SK-N-SH (cell line): ENCODE data around the gene DRGX. TPM values are rescaled to one million over a fixed set of nuclear protein-coding genes. Genes with fewer than 3 reads are reported as not detected.

Experiments
- CTCF ChIA-PET: fragments of 300-600, 350-600 bp; formaldehyde crosslinking; extraction: SDS; loops from one replicate; lab custom pipeline; 2021; lab: Yijun Ruan, JAX
- POLR2A ChIA-PET: fragments of 350-600 bp; sonication (Branson Sonifier 250); formaldehyde crosslinking; extraction: SDS; loops from one replicate; lab custom pipeline; 2020; ENCODE audit warnings: antibody characterized with exemption, inconsistent platforms; lab: Yijun Ruan, JAX
- DNase-seq: peaks from one replicate; pipeline ENCODE4 v3.0.0; 2012
- H2AFZ ChIP-seq: fragments of 200-600 bp; sonication (generic); 2 replicates; pipeline ENCODE4 v1.8.1; 2016; ENCODE audit warnings: antibody characterized with exemption, mild to moderate bottlenecking, low read depth
- H3F3A ChIP-seq: fragments of 200-600 bp; sonication (generic); replicated peaks from 2 replicates; pipeline ENCODE3; 2016; ENCODE audit warnings: antibody characterized with exemption, mild to moderate bottlenecking; ENCODE audit not compliant: insufficient read depth
- H3K27ac ChIP-seq, 2 experiments: fragments of 200-500 bp in 1 of 2; fragments of 200-600 bp in 1 of 2; sonication (Bioruptor generic) in 1 of 2; sonication (generic), shearing (Covaris generic) in 1 of 2; 2 replicates each; pipeline versions ENCODE4 v1.5.1 to v1.6.1; 2014 to 2016; ENCODE audit warnings: low read depth in 2 of 2, inconsistent platforms in 1 of 2, low read length in 1 of 2, mild to moderate bottlenecking in 1 of 2, mixed read lengths in 1 of 2
- H3K27me3 ChIP-seq: fragments of 200-600 bp; sonication (generic), shearing (Covaris generic); 2 replicates; pipeline ENCODE4 v1.6.1; 2016; ENCODE audit warnings: mixed run types; ENCODE audit not compliant: insufficient read depth
- H3K36me3 ChIP-seq, 2 experiments: fragments of 200-500 bp in 1 of 2; fragments of 200-600 bp in 1 of 2; sonication (Bioruptor generic) in 1 of 2; sonication (generic) in 1 of 2; replicated peaks in 1 of 2; 2 replicates each; pipeline versions ENCODE3 to v1.5.1; 2014 to 2016; ENCODE audit warnings: low read length in 1 of 2, mild to moderate bottlenecking in 1 of 2; ENCODE audit not compliant: insufficient read depth in 2 of 2, control insufficient read depth in 1 of 2
- H3K4me1 ChIP-seq, 2 experiments: fragments of 200-500 bp in 1 of 2; fragments of 200-600 bp in 1 of 2; sonication (Bioruptor generic) in 1 of 2; sonication (generic), shearing (Covaris generic) in 1 of 2; 2 replicates each; pipeline versions ENCODE4 v1.5.1 to v1.6.1; 2014 to 2016; ENCODE audit warnings: low read depth in 1 of 2, low read length in 1 of 2, mixed run types in 1 of 2; ENCODE audit not compliant: insufficient read depth in 2 of 2, control insufficient read depth in 1 of 2
- H3K4me2 ChIP-seq: fragments of 200-600 bp; sonication (generic), shearing (Covaris generic); 2 replicates; pipeline ENCODE4 v1.6.1; 2017; ENCODE audit warnings: mixed run types
- H3K4me3 ChIP-seq, 2 experiments: fragments of 200-500 bp in 1 of 2; fragments of 200-600 bp in 1 of 2; sonication (Bioruptor generic) in 1 of 2; sonication (generic), shearing (Covaris generic) in 1 of 2; 2 replicates each; pipeline versions ENCODE4 v1.5.1 to v1.8.1; 2014 to 2016; ENCODE audit warnings: low read depth in 2 of 2, inconsistent platforms in 1 of 2, low read length in 1 of 2, mild to moderate bottlenecking in 1 of 2, mixed read lengths in 1 of 2, moderate library complexity in 1 of 2
- H3K79me2 ChIP-seq: fragments of 200-600 bp; sonication (generic); 2 replicates; pipeline ENCODE4 v1.8.1; 2017; ENCODE audit warnings: mild to moderate bottlenecking; ENCODE audit not compliant: insufficient read depth
- H3K9ac ChIP-seq: fragments of 200-600 bp; sonication (generic); 2 replicates; pipeline ENCODE4 v1.6.1; 2017; ENCODE audit warnings: mixed run types
- H3K9me2 ChIP-seq: fragments of 200-600 bp; sonication (generic); 2 replicates; pipeline ENCODE4 v1.6.1; 2017; ENCODE audit warnings: mixed run types
- H3K9me3 ChIP-seq: fragments of 200-600 bp; sonication (generic); 2 replicates; pipeline ENCODE4 v1.6.1; 2017; ENCODE audit warnings: mixed run types, mild to moderate bottlenecking, moderate library complexity
- H4K20me1 ChIP-seq: fragments of 200-600 bp; sonication (generic); 2 replicates; pipeline ENCODE4 v1.6.1; 2017; ENCODE audit warnings: mild to moderate bottlenecking, mixed run types; ENCODE audit not compliant: insufficient read depth
- CHD2 ChIP-seq: fragments of 150-350 bp; IDR thresholded peaks from 2 replicates; pipeline ENCODE4 v1.6.1; 2018; ENCODE audit warnings: low read length; ENCODE audit not compliant: partially characterized antibody
- EP300 ChIP-seq, 2 experiments: IDR thresholded peaks; 2 replicates each; pipeline versions ENCODE4 v1.4.0 to v1.6.1; 2012; ENCODE audit warnings: borderline replicate concordance in 1 of 2, low read depth in 1 of 2, low read length in 1 of 2
- FOSL2 ChIP-seq: IDR thresholded peaks from 2 replicates; pipeline ENCODE4 v1.4.0; 2012; ENCODE audit warnings: low read depth, mild to moderate bottlenecking, moderate library complexity, borderline replicate concordance
- FOXM1 ChIP-seq: IDR thresholded peaks from 2 replicates; pipeline ENCODE4 v1.4.0; 2012; ENCODE audit warnings: low read depth, mild to moderate bottlenecking
- GATA2 ChIP-seq: sonication (generic); formaldehyde crosslinking; IDR thresholded peaks from 2 replicates; pipeline ENCODE4 v1.5.0; 2020; ENCODE audit warnings: mild to moderate bottlenecking, missing genetic modification reagents
- JUND ChIP-seq: IDR thresholded peaks from 2 replicates; pipeline ENCODE4 v1.4.0; 2012
- MEF2A ChIP-seq: IDR thresholded peaks from 2 replicates; pipeline ENCODE4 v1.4.0; 2012; ENCODE audit warnings: low read depth, borderline replicate concordance
- MXI1 ChIP-seq: IDR thresholded peaks from 2 replicates; pipeline ENCODE4 v1.6.1; 2012; ENCODE audit warnings: mild to moderate bottlenecking, low read depth, low read length, improper control_type of control experiment
- RAD21 ChIP-seq: IDR thresholded peaks from 2 replicates; pipeline ENCODE4 v1.6.1; 2012; ENCODE audit warnings: mild to moderate bottlenecking, low read length
- RCOR1 ChIP-seq: fragments of 150-350 bp; IDR thresholded peaks from 2 replicates; pipeline ENCODE4 v1.6.1; 2017; ENCODE audit warnings: antibody characterized with exemption, low read length
- RFX5 ChIP-seq: IDR thresholded peaks from 2 replicates; pipeline ENCODE4 v1.6.1; 2012; ENCODE audit warnings: mild to moderate bottlenecking, improper control_type of control experiment, low read length
- RXRA ChIP-seq: IDR thresholded peaks from 2 replicates; pipeline ENCODE4 v1.4.0; 2012; ENCODE audit warnings: low read depth, mild to moderate bottlenecking, borderline replicate concordance
- TCF12 ChIP-seq: IDR thresholded peaks from 2 replicates; pipeline ENCODE4 v1.4.0; 2012
- WGBS: methylation state at CpG from one replicate; pipeline ENCODE4 v1.1.6; 2017; ENCODE audit warnings: low lambda C conversion rate; 5-methylcytosine and 5-hydroxymethylcytosine counted together
- polyA plus RNA-seq, 3 experiments: library from polyadenylated mRNA; depleted of rRNA; stranded (reverse); fragments of >200 nt; gene quantifications; 2 replicates each; pipeline ENCODE4 v1.2.3, GENCODE V29; 2012
- TF ChIP-seq, protein P1 (sequence below): IDR thresholded peaks from 2 replicates; pipeline ENCODE4 v1.4.0; 2012; ENCODE audit warnings: low read depth
- TF ChIP-seq, protein P2 (sequence below): IDR thresholded peaks from 2 replicates; pipeline ENCODE4 v1.4.0; 2012; ENCODE audit warnings: low read depth, borderline replicate concordance
- TF ChIP-seq, protein P3 (sequence below): IDR thresholded peaks from 2 replicates; pipeline ENCODE4 v1.4.0; 2012; ENCODE audit warnings: low read depth, borderline replicate concordance

Gene DRGX
- polyA plus RNA-seq, 1 of the 3 experiments (the other 2 are of a cell fraction) = not detected

DNA sequence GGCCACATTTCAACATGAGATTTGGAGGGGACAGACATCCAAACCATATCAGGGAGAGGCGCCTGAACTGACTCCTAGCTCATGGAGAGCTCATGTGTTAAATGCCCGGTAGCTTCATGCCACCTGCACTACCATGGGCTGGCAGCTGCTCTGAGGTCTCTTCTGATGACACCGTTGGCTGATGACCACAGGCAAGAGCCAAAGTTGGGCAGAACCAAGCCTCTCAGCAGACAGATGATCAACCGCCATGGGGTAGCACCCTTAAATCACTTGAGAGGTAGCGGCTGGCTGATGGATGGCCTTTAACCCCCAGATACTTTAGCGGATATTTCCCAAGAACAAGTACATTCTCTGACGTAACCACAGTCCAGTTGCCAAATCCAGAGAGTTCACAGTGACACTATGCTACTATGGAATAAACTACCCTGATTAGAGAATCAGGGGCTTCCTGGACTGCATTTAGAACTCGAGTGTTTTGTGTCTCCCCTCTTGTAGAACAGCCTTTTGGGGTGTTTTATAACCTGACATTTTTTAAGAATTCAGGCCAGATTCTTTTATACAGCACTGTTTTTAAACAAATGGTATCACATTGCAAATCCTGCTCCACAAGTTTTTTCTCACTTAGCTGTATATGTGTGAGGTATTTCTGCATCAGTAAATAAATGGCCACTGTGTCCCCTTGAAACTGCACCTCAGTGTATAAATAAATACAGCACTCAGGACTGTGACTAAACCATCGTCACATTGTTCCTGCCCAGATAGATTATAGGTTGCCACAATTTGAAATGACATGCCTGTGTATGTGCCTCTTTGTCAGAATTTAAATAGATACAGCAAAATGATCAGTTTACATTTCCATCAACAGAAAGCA is 30.8 kb upstream of the DRGX start:
- H3K9me3 ChIP-seq = no peaks in the 10 kb centered on the region
- H3K4me1 ChIP-seq = no peaks in the 10 kb centered on the region
- H3K36me3 ChIP-seq = no peaks in the 10 kb centered on the region
- POLR2A ChIA-PET = no interaction called here
- H3K79me2 ChIP-seq = no peaks in the 10 kb centered on the region
- H3K4me3 ChIP-seq = no peak overlapping the region
- H3K9me2 ChIP-seq = no peaks in the 10 kb centered on the region
- TF ChIP-seq, protein P1, sequence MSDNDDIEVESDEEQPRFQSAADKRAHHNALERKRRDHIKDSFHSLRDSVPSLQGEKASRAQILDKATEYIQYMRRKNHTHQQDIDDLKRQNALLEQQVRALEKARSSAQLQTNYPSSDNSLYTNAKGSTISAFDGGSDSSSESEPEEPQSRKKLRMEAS = no peak
- TF ChIP-seq, protein P2, sequence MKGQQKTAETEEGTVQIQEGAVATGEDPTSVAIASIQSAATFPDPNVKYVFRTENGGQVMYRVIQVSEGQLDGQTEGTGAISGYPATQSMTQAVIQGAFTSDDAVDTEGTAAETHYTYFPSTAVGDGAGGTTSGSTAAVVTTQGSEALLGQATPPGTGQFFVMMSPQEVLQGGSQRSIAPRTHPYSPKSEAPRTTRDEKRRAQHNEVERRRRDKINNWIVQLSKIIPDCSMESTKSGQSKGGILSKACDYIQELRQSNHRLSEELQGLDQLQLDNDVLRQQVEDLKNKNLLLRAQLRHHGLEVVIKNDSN = no peak
- TF ChIP-seq GATA2 (CRISPR knock-in tag) (no peak), MEF2A (no peak), RCOR1 (no peak)
- TF ChIP-seq, all 33 proteins: peak for 0
- no peaks in the 10 kb centered on the region for H3F3A ChIP-seq
- WGBS = 54% methylated on average over 8 of the region's 9 CpGs
- H3K27ac ChIP-seq = no peak overlapping the region
- no peak overlapping the region for H2AFZ ChIP-seq
- no peaks in the 10 kb centered on the region for H3K27me3 ChIP-seq
- H3K9ac ChIP-seq = no peak overlapping the region
- H3K4me2 ChIP-seq = no peak overlapping the region
- H4K20me1 ChIP-seq = no peaks in the 10 kb centered on the region
- DNase-seq = no peak
- CTCF ChIA-PET = interaction anchor here (0.9 to 1.1 kb wide), 2 partner anchors 18 to 19 kb away, joined by 3 to 4 read pairs; no protein-coding TSS in a partner anchor

DNA sequence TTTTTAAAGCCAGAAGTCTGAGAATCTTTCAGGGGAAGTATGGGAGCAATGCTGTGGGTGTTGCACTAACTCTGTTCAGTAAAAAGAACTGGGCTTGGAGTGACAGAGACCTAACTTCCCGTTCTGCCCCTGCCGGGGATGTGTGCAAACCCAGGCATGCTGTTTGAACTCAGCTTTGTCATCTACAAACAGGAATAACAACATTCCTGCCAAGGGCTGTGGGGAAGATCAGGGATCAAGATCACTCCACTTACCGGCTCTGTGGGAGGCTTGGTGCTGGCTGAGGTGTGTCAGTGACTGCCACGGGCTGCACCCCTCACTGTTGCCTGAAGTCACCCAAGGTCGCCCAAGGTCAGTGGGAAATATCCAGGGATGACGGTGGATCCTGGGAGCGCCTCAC is 23.1 kb upstream of the DRGX start:
- Histone ChIP-seq H3F3A (no peaks in the 10 kb centered on the region), H3K79me2 (no peaks in the 10 kb centered on the region), H3K9me3 (no peaks in the 10 kb centered on the region), H3K27ac (no peak overlapping the region), H3K4me3 (no peak overlapping the region), H3K36me3 (no peaks in the 10 kb centered on the region), H3K4me1 (no peaks in the 10 kb centered on the region), H4K20me1 (no peaks in the 10 kb centered on the region), H3K27me3 (no peaks in the 10 kb centered on the region; the same call in 1 of the 2 replicates), H3K9me2 (no peaks in the 10 kb centered on the region), H3K9ac (no peak overlapping the region), H3K4me2 (no peak overlapping the region), H2AFZ (no peak overlapping the region)
- no peak for DNase-seq
- WGBS = 58% methylated on average over 6 of the region's 7 CpGs
- POLR2A ChIA-PET = no interaction called here
- CTCF ChIA-PET = interaction anchor here (0.7 to 17.1 kb wide), 6 partner anchors 9 to 467 kb away, joined by 3 to 425 read pairs (median 6); partner anchors contain the start of gene ERCC6
- no peak for TF ChIP-seq RFX5
- no peak for TF ChIP-seq JUND
- TF ChIP-seq EP300 (IDR thresholded peaks at IDR 0.05; ENCODE audit: borderline replicate concordance in 1 of 2, low read depth in 1 of 2, low read length in 1 of 2) = no peak
- no peak for TF ChIP-seq FOXM1
- no peak for TF ChIP-seq TCF12
- no peak for TF ChIP-seq FOSL2
- no peak for TF ChIP-seq RAD21
- TF ChIP-seq RXRA = no peak
- TF ChIP-seq, protein P2 = no peak
- no peak for TF ChIP-seq MXI1
- TF ChIP-seq, protein P3, sequence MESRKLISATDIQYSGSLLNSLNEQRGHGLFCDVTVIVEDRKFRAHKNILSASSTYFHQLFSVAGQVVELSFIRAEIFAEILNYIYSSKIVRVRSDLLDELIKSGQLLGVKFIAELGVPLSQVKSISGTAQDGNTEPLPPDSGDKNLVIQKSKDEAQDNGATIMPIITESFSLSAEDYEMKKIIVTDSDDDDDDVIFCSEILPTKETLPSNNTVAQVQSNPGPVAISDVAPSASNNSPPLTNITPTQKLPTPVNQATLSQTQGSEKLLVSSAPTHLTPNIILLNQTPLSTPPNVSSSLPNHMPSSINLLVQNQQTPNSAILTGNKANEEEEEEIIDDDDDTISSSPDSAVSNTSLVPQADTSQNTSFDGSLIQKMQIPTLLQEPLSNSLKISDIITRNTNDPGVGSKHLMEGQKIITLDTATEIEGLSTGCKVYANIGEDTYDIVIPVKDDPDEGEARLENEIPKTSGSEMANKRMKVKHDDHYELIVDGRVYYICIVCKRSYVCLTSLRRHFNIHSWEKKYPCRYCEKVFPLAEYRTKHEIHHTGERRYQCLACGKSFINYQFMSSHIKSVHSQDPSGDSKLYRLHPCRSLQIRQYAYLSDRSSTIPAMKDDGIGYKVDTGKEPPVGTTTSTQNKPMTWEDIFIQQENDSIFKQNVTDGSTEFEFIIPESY = no peak
- no peak for TF ChIP-seq MEF2A
- no peak for TF ChIP-seq CHD2
